Panc1 (cell line): Measurements from ENCODE around the gene GPR65. TPM values are rescaled to one million over a fixed set of nuclear protein-coding genes. Genes with fewer than 3 reads are reported as not detected.

Experiments
- ATAC-seq: fragments of 200-7000 bp; cut with Tn5 transposase; 2 replicates; pipeline ENCODE4 v1.9.1; 2020; ENCODE audit warnings: mild to moderate bottlenecking, moderate library complexity
- BruUV-seq: library from RNA; stranded (reverse); fragments of 400-500 nt; replicated peaks from 2 replicates; lab custom pipeline; 2021; lab: Mats Ljungman, UMichigan
- CTCF ChIA-PET: fragments of 300-600 bp; sonication (Branson Sonifier 250); formaldehyde crosslinking; loops from one replicate; lab custom pipeline; 2022; ENCODE audit warnings: antibody characterized with exemption; lab: Charles Lee
- POLR2A ChIA-PET: fragments of 300-600 bp; sonication (Branson Sonifier 250); formaldehyde crosslinking; loops from one replicate; lab custom pipeline; 2022; ENCODE audit warnings: antibody characterized with exemption; lab: Charles Lee
- DNase-seq: peaks from one replicate; pipeline ENCODE4 v3.0.0-alpha.2; 2010; ENCODE audit warnings: low read depth, low spot score
- H3K27ac ChIP-seq: 2 replicates; pipeline ENCODE4 v1.5.1; 2011; ENCODE audit warnings: mild to moderate bottlenecking, low read length, inconsistent platforms
- H3K27me3 ChIP-seq: fragments of 200-500 bp; sonication (Bioruptor generic); 2 replicates; pipeline ENCODE4 v1.6.0; 2014; ENCODE audit warnings: low read length, inconsistent platforms; ENCODE audit not compliant: control insufficient read depth, insufficient read depth
- H3K36me3 ChIP-seq: fragments of 200-500 bp; sonication (Bioruptor generic); 2 replicates; pipeline ENCODE4 v1.5.1; 2014; ENCODE audit warnings: inconsistent platforms, mild to moderate bottlenecking, low read length, moderate library complexity; ENCODE audit not compliant: control insufficient read depth, insufficient read depth
- H3K4me1 ChIP-seq: 2 replicates; pipeline ENCODE4 v1.5.1; 2011; ENCODE audit warnings: inconsistent platforms, mild to moderate bottlenecking, low read length, moderate library complexity; ENCODE audit not compliant: control insufficient read depth, insufficient read depth
- H3K4me3 ChIP-seq, 2 experiments: 2 replicates each; pipeline ENCODE4 v1.5.1; 2011 to 2012; ENCODE audit warnings: low read depth in 2 of 2, low read length in 2 of 2, mild to moderate bottlenecking in 2 of 2, inconsistent platforms in 1 of 2, moderate library complexity in 1 of 2
- H3K9me3 ChIP-seq: fragments of 200-500 bp; sonication (Bioruptor generic); 2 replicates; pipeline ENCODE4 v1.5.1; 2014; ENCODE audit warnings: low read depth, mild to moderate bottlenecking, inconsistent platforms, low read length, moderate library complexity; ENCODE audit not compliant: control insufficient read depth, insufficient read depth
- POLR2AphosphoS5 ChIP-seq: IDR thresholded peaks from 2 replicates; pipeline ENCODE4 v1.6.1; 2012; ENCODE audit warnings: mild to moderate bottlenecking, low read depth, low read length, moderate library complexity
- SIN3A ChIP-seq: IDR thresholded peaks from 2 replicates; pipeline ENCODE4 v1.6.1; 2012; ENCODE audit warnings: low read depth, mild to moderate bottlenecking, low read length, moderate library complexity, borderline replicate concordance; ENCODE audit not compliant: insufficient read depth
- TCF7L2 ChIP-seq: IDR thresholded peaks from 2 replicates; pipeline ENCODE4 v1.6.1; 2011; ENCODE audit warnings: mild to moderate bottlenecking, low read depth, low read length, inconsistent platforms
- in situ Hi-C: cut with HindIII; loops from 2 replicates; pipeline ENCODE4 v1.10.0; 2016; ENCODE audit warnings: low sequenced_read_pairs, low pct_unique_long_range_greater_than_20kb
- intact Hi-C: fragments of 100-400 bp; cut with micrococcal nuclease; formaldehyde crosslinking; loops from one replicate; pipeline ENCODE4 v1.10.0; 2022; ENCODE audit not compliant: unreplicated experiment
- total RNA-seq: library from RNA; stranded (reverse); gene quantifications from one replicate; pipeline ENCODE4 v1.2.1, GENCODE V29; 2021; ENCODE audit not compliant: unreplicated experiment
- TF ChIP-seq, protein P1 (sequence below), 2 experiments: IDR thresholded peaks; 2 replicates each; pipeline ENCODE4 v1.6.1; 2011 to 2012; ENCODE audit warnings: low read depth in 2 of 2, control low read depth in 1 of 2, low read length in 1 of 2, mild to moderate bottlenecking in 1 of 2, moderate library complexity in 1 of 2; ENCODE audit not compliant: insufficient read depth in 1 of 2
- TF ChIP-seq, protein P2 (sequence below): fragments of 450-650 bp; IDR thresholded peaks from 2 replicates; pipeline ENCODE4 v1.5.1; 2017; ENCODE audit warnings: mild to moderate bottlenecking

GPR65 gene
- total RNA-seq, 1 experiment from 2014 or later: not detected

DNA sequence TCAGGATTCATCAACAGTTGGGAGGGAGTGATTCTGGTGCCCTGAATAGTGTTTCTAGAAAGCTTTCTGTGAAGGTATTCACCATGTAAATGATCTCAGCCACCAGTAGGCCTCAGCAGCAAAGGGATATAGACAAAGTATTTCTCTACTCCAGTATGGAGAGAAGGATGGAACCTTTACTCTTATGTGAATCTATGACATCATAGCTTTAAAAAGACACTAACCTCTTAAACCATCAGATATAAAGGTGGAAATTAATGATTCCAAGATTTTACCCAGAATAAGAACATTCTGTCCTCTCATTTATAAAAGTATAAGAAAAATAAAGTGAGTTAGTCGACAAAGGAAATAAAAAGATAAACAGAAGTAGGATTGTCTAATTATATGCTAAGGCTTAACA, 4.6 kb downstream of the GPR65 start:
- intact Hi-C loops (no loop called here), in situ Hi-C loops (no loop called here)
- no peaks in the 10 kb centered on the region for H3K36me3 ChIP-seq
- no peaks in the 10 kb centered on the region for H3K9me3 ChIP-seq
- DNase-seq (no peak), ATAC-seq (no peak)
- POLR2A ChIA-PET: no interaction called here
- CTCF ChIA-PET: no interaction called here
- H3K27ac ChIP-seq: no peak overlapping the region
- no peaks in the 10 kb centered on the region for H3K27me3 ChIP-seq
- TF ChIP-seq, protein P1, sequence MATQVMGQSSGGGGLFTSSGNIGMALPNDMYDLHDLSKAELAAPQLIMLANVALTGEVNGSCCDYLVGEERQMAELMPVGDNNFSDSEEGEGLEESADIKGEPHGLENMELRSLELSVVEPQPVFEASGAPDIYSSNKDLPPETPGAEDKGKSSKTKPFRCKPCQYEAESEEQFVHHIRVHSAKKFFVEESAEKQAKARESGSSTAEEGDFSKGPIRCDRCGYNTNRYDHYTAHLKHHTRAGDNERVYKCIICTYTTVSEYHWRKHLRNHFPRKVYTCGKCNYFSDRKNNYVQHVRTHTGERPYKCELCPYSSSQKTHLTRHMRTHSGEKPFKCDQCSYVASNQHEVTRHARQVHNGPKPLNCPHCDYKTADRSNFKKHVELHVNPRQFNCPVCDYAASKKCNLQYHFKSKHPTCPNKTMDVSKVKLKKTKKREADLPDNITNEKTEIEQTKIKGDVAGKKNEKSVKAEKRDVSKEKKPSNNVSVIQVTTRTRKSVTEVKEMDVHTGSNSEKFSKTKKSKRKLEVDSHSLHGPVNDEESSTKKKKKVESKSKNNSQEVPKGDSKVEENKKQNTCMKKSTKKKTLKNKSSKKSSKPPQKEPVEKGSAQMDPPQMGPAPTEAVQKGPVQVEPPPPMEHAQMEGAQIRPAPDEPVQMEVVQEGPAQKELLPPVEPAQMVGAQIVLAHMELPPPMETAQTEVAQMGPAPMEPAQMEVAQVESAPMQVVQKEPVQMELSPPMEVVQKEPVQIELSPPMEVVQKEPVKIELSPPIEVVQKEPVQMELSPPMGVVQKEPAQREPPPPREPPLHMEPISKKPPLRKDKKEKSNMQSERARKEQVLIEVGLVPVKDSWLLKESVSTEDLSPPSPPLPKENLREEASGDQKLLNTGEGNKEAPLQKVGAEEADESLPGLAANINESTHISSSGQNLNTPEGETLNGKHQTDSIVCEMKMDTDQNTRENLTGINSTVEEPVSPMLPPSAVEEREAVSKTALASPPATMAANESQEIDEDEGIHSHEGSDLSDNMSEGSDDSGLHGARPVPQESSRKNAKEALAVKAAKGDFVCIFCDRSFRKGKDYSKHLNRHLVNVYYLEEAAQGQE (IDR thresholded peaks at IDR 0.05; ENCODE audit: insufficient read depth in 1 of 2, low read depth in 2 of 2, low read length in 1 of 2): no peak
- TF ChIP-seq TCF7L2 (no peak), SIN3A (no peak), POLR2AphosphoS5 (no peak)
- TF ChIP-seq, protein P2, sequence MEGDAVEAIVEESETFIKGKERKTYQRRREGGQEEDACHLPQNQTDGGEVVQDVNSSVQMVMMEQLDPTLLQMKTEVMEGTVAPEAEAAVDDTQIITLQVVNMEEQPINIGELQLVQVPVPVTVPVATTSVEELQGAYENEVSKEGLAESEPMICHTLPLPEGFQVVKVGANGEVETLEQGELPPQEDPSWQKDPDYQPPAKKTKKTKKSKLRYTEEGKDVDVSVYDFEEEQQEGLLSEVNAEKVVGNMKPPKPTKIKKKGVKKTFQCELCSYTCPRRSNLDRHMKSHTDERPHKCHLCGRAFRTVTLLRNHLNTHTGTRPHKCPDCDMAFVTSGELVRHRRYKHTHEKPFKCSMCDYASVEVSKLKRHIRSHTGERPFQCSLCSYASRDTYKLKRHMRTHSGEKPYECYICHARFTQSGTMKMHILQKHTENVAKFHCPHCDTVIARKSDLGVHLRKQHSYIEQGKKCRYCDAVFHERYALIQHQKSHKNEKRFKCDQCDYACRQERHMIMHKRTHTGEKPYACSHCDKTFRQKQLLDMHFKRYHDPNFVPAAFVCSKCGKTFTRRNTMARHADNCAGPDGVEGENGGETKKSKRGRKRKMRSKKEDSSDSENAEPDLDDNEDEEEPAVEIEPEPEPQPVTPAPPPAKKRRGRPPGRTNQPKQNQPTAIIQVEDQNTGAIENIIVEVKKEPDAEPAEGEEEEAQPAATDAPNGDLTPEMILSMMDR: no peak
- H3K4me3 ChIP-seq: no peak overlapping the region
- H3K4me1 ChIP-seq: no peaks in the 10 kb centered on the region
- BruUV-seq: no TSS peak

DNA sequence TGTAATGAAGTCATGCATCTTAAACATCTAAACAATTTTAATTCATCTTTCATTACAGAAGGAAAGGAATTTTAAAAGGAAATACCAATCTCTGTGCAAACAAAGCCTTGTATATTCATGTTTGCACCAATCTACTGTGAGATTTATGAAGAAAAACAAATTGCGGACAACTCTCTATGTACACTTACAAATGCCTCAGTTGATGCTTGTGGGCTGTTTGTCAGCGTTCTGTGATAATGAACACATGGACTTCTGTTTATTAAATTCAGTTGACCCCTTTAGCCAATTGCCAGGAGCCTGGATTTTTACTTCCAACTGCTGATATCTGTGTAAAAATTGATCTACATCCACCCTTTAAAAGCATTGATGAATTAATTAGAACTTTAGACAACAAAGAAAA, 5.4 kb downstream of the GPR65 start:
- ChIA-PET POLR2A (no interaction called here), CTCF (no interaction called here)
- no peak overlapping the region for H3K27ac ChIP-seq
- no peaks in the 10 kb centered on the region for H3K36me3 ChIP-seq
- no TSS peak for BruUV-seq
- no peak for TF ChIP-seq SIN3A
- TF ChIP-seq, protein P2: no peak
- TF ChIP-seq, protein P1 (IDR thresholded peaks at IDR 0.05; ENCODE audit: insufficient read depth in 1 of 2, low read depth in 2 of 2, low read length in 1 of 2): no peak
- TF ChIP-seq TCF7L2: no peak
- no peak for TF ChIP-seq POLR2AphosphoS5
- H3K9me3 ChIP-seq: no peaks in the 10 kb centered on the region
- in situ Hi-C loops (no loop called here), intact Hi-C loops (loop anchor here (5.0 kb wide), 1 partner anchor 63 kb away; no protein-coding TSS in a partner anchor)
- no peak overlapping the region for H3K4me3 ChIP-seq
- no peak for ATAC-seq
- DNase-seq: no peak
- H3K27me3 ChIP-seq: no peaks in the 10 kb centered on the region
- H3K4me1 ChIP-seq: no peaks in the 10 kb centered on the region
